Right lobe of liver (tissue), 4 donors: ENCODE results near the gene CAMTA1.

Source experiments
- POLR2A ChIP-seq: fragments of 450-650 bp; IDR thresholded peaks from one replicate; pipeline ENCODE4 v1.6.1; 2017; ENCODE audit warnings: antibody characterized with exemption, mild to moderate bottlenecking
- TF ChIP-seq, protein P1 (sequence below), 4 donors: fragments of 200-600 bp in 3 of 4; fragments of 450-650 bp in 1 of 4; IDR thresholded peaks; one replicate each; pipeline versions ENCODE4 v1.5.1 to v1.8.0; 2016 to 2022; ENCODE audit warnings: antibody characterized with exemption in 4 of 4, mild to moderate bottlenecking in 2 of 4
- donor health status: DM: no; HTN: no; CAD: no.
- donor health status: DM: no; HTN: no; CAD: no.
- donor health status: DM: no; HTN: yes; CAD: no.

DNA sequence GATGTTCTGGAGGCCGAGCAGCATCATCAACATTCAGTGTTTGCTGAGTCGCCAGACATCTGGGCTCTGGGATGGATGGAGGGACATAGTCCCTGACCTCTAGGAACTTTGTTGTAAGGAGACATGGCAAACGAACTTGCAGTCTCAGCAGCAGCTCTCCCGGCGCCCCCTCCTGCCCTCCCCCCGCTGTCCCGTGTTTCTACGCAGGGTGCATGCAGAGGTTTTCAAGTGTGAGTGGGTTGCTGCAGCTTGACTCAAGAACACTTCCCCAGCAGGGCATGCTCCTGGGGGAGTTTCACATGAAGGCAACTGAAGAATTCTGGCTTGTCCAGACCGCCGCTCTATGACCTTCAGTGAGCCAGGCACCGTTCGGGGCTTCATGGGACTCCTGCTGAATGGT is 121.9 kb downstream of the CAMTA1 start:
- TF ChIP-seq POLR2A, result no peak
- TF ChIP-seq, protein P1, sequence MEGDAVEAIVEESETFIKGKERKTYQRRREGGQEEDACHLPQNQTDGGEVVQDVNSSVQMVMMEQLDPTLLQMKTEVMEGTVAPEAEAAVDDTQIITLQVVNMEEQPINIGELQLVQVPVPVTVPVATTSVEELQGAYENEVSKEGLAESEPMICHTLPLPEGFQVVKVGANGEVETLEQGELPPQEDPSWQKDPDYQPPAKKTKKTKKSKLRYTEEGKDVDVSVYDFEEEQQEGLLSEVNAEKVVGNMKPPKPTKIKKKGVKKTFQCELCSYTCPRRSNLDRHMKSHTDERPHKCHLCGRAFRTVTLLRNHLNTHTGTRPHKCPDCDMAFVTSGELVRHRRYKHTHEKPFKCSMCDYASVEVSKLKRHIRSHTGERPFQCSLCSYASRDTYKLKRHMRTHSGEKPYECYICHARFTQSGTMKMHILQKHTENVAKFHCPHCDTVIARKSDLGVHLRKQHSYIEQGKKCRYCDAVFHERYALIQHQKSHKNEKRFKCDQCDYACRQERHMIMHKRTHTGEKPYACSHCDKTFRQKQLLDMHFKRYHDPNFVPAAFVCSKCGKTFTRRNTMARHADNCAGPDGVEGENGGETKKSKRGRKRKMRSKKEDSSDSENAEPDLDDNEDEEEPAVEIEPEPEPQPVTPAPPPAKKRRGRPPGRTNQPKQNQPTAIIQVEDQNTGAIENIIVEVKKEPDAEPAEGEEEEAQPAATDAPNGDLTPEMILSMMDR (IDR thresholded peaks at IDR 0.05), result no peak
